HUES6 (cell line): ENCODE measurements around the gene MRPS24.
A peak's percentile ranks its signal among the peaks of the same experiment; 100 is the strongest.

Experiments
- H3K27ac ChIP-seq: 2 replicates; pipeline ENCODE4 v1.7.0; 2013; ENCODE audit warnings: low read depth, mild to moderate bottlenecking, low read length, inconsistent platforms
- H3K27me3 ChIP-seq: 2 replicates; pipeline ENCODE4 v1.6.1; 2013; ENCODE audit warnings: low read length; ENCODE audit not compliant: control insufficient read depth, insufficient read depth
- H3K36me3 ChIP-seq: 2 replicates; pipeline ENCODE4 v1.6.1; 2013; ENCODE audit warnings: low read length; ENCODE audit not compliant: control insufficient read depth, insufficient read depth
- H3K4me1 ChIP-seq: 2 replicates; pipeline ENCODE4 v1.6.1; 2013; ENCODE audit warnings: low read length; ENCODE audit not compliant: control insufficient read depth, insufficient read depth
- H3K4me3 ChIP-seq: 2 replicates; pipeline ENCODE4 v1.5.1; 2013; ENCODE audit warnings: low read depth, low read length
- H3K9ac ChIP-seq: one replicate; pipeline ENCODE4 v1.6.1; 2013; ENCODE audit warnings: mild to moderate bottlenecking, low read length
- H3K9me3 ChIP-seq: 2 replicates; pipeline ENCODE4 v1.6.1; 2013; ENCODE audit warnings: low read depth, low read length; ENCODE audit not compliant: control insufficient read depth, insufficient read depth

Gene MRPS24

GRCh38 chr7:43876976-43877745 is 7.8 kb upstream of the MRPS24 start:
- Histone ChIP-seq H3K9ac (no peak overlapping the region), H3K27ac (no peak overlapping the region), H3K4me3 (no peak overlapping the region), H3K4me1 (peaks cover 15% of the 10 kb centered on the region), H3K36me3 (peaks cover 44% of the 10 kb centered on the region), H3K9me3 (no peaks in the 10 kb centered on the region), H3K27me3 (no peaks in the 10 kb centered on the region)

- no peak overlapping the region for H3K4me3 ChIP-seq
- no peak overlapping the region for H3K27ac ChIP-seq
- H3K36me3 ChIP-seq: peaks cover 44% of the 10 kb centered on the region
- H3K27me3 ChIP-seq: no peaks in the 10 kb centered on the region
- no peaks in the 10 kb centered on the region for H3K9me3 ChIP-seq
- H3K4me1 ChIP-seq: peaks cover 21% of the 10 kb centered on the region
- H3K9ac ChIP-seq: no peak overlapping the region
Observed at GRCh38 chr7:43876241-43876640, 6.9 kb upstream of the MRPS24 start.

- Histone ChIP-seq H3K27me3 (no peaks in the 10 kb centered on the region), H3K4me3 (no peak overlapping the region), H3K27ac (no peak overlapping the region), H3K9ac (no peak overlapping the region), H3K4me1 (peaks cover 17% of the 10 kb centered on the region), H3K9me3 (no peaks in the 10 kb centered on the region), H3K36me3 (peaks cover 29% of the 10 kb centered on the region)
Observed at GRCh38 chr7:43873300-43873699, 4.0 kb upstream of the MRPS24 start.

DNA sequence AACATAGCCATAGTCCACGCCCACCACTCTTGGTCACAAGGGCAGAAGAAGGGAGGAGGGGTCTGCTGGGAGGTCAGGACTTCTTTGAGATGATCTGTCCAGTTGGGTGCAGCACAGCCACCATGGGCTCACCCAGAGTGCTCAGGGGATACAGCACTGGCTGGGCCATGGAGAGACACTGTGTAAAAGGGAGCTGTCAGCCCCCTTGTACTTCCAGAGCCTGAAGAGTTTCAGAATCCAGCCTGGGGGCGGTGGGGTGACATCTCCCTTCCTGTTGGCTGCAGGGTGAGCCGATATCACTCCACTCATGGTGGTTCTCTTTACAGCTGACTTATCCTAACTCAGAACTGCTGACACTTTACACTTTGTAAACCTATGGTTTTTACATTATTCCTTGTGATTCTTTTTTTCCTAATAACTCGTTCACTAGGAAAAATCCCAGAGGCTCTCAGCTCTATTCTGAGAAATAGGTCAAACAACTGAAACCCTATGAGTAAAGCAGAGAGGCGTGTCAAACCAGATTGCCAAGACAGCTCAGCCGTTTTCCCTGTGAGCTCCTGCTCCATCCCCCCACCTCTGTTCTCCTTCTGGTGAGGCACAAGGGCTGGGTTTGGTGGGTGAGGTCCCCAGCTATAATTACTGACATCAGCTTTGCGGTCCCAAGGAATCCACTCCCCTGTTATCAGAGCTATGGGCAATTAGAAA is 3.2 kb upstream of the MRPS24 start:
- peaks cover 21% of the 10 kb centered on the region for H3K36me3 ChIP-seq
- no peak overlapping the region for H3K4me3 ChIP-seq
- no peak overlapping the region for H3K27ac ChIP-seq
- H3K27me3 ChIP-seq: no peaks in the 10 kb centered on the region
- no peak overlapping the region for H3K9ac ChIP-seq
- H3K4me1 ChIP-seq: peaks cover 18% of the 10 kb centered on the region
- H3K9me3 ChIP-seq: no peaks in the 10 kb centered on the region

GRCh38 chr7:43871064-43871463 is 1.7 kb upstream of the MRPS24 start:
- H3K27me3 ChIP-seq: no peaks in the 10 kb centered on the region
- no peaks in the 10 kb centered on the region for H3K9me3 ChIP-seq
- H3K4me1 ChIP-seq: peaks cover 18% of the 10 kb centered on the region
- peaks cover 18% of the 10 kb centered on the region for H3K36me3 ChIP-seq
- no peak overlapping the region for H3K9ac ChIP-seq
- H3K4me3 ChIP-seq: no peak overlapping the region
- H3K27ac ChIP-seq: no peak overlapping the region

GRCh38 chr7:43870316-43870715 is 999 bp upstream of the MRPS24 start:
- H3K4me1 ChIP-seq: peaks cover 18% of the 10 kb centered on the region
- no peak overlapping the region for H3K27ac ChIP-seq
- peaks cover 16% of the 10 kb centered on the region for H3K36me3 ChIP-seq
- H3K9me3 ChIP-seq: 0 out of 2 replicates have a peak, but pooled peaks cover 2% of the 10 kb centered on the region
- no peak overlapping the region for H3K9ac ChIP-seq
- H3K4me3 ChIP-seq: no peak overlapping the region
- H3K27me3 ChIP-seq: no peaks in the 10 kb centered on the region

GRCh38 chr7:43869867-43870240 is 537 bp upstream of the MRPS24 start:
- H3K9me3 ChIP-seq: 0 out of 2 replicates have a peak, but pooled peaks cover 4% of the 10 kb centered on the region
- peaks cover 18% of the 10 kb centered on the region for H3K4me1 ChIP-seq
- H3K4me3 ChIP-seq: peak overlapping the region; percentile 92
- H3K27me3 ChIP-seq: no peaks in the 10 kb centered on the region
- no peak overlapping the region for H3K27ac ChIP-seq
- H3K9ac ChIP-seq: peak overlapping the region; percentile 61
- peaks cover 18% of the 10 kb centered on the region for H3K36me3 ChIP-seq

GRCh38 chr7:43868681-43869005 is 674 bp downstream of the MRPS24 start:
- Histone ChIP-seq H3K36me3 (peaks cover 18% of the 10 kb centered on the region), H3K9me3 (peaks cover 13% of the 10 kb centered on the region), H3K27me3 (no peaks in the 10 kb centered on the region), H3K9ac (peak overlapping the region; percentile 72), H3K4me1 (peaks cover 18% of the 10 kb centered on the region), H3K27ac (no peak overlapping the region), H3K4me3 (peak overlapping the region; percentile 92)

- H3K27ac ChIP-seq: no peak overlapping the region
- no peak overlapping the region for H3K9ac ChIP-seq
Observed at GRCh38 chr7:43868181-43868580, 1.1 kb downstream of the MRPS24 start.

DNA sequence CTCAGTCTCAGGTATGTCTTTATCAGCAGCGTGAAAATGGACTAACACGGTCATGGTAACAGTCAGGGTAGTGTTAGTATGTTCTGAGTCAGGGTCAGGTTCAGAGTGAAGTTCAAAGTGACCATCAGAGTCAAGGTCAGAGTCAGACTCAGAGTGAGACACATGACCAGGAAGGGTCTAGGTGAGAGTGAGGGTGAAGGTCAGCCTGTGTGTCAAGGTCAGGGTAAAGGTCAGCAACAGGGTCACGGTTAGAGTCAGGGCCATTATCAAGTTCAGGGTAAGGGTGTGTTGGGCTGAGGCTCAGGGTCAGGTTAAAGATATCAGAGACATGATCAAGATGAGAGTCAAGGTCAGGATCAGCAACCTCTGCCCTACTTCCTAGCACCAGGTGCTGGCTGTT is 4.0 kb downstream of the MRPS24 start:
- Histone ChIP-seq H3K27me3 (no peaks in the 10 kb centered on the region), H3K9ac (no peak overlapping the region), H3K36me3 (peaks cover 18% of the 10 kb centered on the region), H3K27ac (no peak overlapping the region), H3K4me1 (peaks cover 5% of the 10 kb centered on the region; the same call in 1 of the 2 replicates), H3K4me3 (no peak overlapping the region), H3K9me3 (peaks cover 13% of the 10 kb centered on the region)

More at GRCh38 chr7:43868181-43868580, 1.1 kb downstream of the MRPS24 start:
- H3K4me3 ChIP-seq: peak overlapping the region; percentile 92
- peaks cover 18% of the 10 kb centered on the region for H3K36me3 ChIP-seq
- peaks cover 18% of the 10 kb centered on the region for H3K4me1 ChIP-seq
- H3K9me3 ChIP-seq: peaks cover 13% of the 10 kb centered on the region
- no peaks in the 10 kb centered on the region for H3K27me3 ChIP-seq

DNA sequence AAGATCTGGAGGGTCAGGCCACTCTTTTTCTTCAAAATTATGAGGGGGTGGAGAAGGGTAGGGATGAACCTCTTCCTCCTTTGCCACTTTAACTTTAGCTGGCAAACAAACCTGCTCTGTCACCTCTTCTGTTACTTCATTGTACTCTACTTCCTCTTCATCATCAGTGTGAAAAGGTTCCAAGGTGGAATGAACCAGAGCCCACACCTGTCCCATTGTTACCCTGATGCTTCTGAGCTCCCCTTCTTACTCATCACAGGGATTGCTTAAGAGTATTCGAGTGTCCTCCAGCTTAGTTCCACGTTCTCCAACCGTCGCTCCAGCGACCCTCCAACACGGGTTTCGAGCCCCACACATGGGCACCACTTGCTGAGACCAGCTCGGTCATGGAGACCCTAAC is 5.2 kb downstream of the MRPS24 start:
- Histone ChIP-seq H3K4me1 (peaks cover 5% of the 10 kb centered on the region; the same call in 1 of the 2 replicates), H3K9ac (no peak overlapping the region), H3K27ac (no peak overlapping the region), H3K4me3 (no peak overlapping the region), H3K9me3 (peaks cover 15% of the 10 kb centered on the region), H3K27me3 (no peaks in the 10 kb centered on the region), H3K36me3 (peaks cover 18% of the 10 kb centered on the region)
